GM18505 (cell line): ENCODE data around the gene LRRD1.
"Not testable (repeated sequence)": the region's sequence is repeated elsewhere in the genome, so short reads cannot be mapped to it uniquely, and the experiment has no call there.

Source experiments
- ATAC-seq: cut with Tn5 transposase; IDR thresholded peaks from one replicate; pipeline ENCODE4 v1.9.1; 2021; ENCODE audit not compliant: unreplicated experiment
- POLR2A ChIP-seq: IDR thresholded peaks from 4 replicates; pipeline ENCODE4 v1.6.1; 2011; ENCODE audit warnings: borderline replicate concordance; ENCODE audit not compliant: insufficient read depth, insufficient read length; ENCODE audit errors: extremely low read depth

LRRD1 gene

DNA sequence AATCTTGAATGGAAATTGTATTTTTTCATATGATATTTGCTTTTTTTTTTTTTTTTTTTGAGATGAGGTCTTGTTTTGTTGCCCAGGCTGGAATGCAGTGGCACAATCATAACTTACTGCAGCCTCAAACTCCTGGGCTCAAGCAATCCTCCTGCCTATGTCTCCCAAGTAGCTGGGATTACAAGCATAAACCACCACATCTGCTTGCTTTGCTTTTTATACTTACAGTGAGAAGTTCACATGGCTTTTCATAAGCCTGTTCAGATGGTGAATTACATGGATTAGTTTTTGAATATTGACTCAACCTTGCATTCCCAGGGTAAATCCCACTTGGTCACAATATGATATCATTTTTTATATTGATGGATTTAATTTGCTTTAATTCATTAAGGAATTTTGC is 22.0 kb downstream of the LRRD1 start:
- TF ChIP-seq POLR2A = no peak
- no peak for ATAC-seq

DNA sequence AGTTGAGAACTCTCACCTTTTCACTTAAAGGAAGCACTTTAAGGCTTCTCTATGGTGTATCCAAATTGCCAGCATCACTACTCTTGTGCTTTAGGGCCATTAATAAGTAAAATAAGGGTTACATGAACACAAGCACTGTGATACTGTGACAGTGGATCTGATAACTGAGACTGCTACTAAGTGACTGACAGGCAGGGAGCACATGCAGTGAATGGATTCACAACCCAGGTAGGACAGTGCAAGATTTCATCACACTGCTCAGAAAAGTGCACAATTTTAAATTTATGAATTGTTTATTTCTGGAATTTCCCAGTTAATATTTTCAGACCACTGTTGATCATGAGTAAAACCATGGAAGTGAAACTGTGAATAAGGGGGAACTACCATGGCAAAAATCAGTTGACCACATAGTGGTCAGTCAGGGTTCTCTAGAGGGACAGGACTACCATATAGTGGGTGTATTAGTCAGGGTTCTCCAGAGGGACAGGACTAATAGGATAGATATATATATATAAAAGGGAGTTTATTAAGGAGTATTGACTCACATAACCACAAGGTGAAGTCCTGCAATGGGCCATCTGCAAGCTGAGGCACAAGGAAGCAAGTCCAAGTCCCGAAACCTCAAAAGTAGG is 23.7 kb downstream of the LRRD1 start:
- no peak for TF ChIP-seq POLR2A
- no peak for ATAC-seq

DNA sequence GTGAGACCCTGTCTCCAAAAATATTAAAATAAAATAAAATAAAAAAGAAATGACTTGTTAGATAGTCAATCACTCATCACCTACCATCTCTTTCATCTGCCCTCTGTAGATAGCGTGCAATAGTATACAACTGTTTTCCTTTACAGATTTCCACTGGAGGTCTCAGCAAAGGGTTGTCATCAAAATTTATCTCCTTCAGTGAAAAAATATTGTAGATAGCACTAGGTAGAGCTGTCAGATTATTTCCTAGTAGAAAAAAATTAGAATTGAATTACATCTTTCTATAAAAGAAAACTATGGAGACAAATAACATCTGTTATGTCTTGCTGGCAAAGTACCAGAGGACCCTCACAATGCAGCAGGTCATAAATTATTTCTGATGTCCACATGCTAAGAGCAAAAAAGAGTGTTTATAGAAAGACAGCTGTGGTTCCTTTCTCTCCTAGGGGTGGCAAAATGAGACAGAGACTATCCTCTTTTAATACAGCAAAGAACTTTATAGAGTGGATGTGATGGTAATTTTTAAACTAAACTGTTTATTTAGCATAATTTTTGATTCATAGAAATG is 28.4 kb downstream of the LRRD1 start:
- TF ChIP-seq POLR2A = no peak
- no peak for ATAC-seq

DNA sequence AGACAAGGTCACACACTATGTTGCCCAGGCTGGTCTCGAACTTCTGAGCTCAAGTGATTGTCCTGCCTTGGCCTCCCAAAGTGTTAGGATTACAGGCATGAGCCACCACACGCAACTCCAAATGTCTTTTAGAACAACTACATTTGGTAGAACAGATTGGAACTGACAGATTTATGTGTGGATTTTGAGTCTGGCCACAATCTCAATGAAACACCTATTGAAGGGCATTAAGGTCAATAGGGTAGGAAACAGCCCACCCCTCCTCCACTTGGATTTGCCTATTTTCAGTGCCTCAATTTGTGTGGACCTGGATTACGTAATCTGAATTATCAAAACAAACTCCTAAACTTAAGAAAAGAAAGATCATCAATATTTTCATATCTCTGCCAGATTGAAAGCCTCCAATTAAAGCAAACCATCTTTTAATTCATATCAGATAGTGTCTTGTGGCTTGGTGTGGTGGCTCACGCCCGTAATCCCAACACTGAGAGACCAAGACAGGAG is 29.2 kb downstream of the LRRD1 start:
- ATAC-seq = no peak
- TF ChIP-seq POLR2A = no peak

DNA sequence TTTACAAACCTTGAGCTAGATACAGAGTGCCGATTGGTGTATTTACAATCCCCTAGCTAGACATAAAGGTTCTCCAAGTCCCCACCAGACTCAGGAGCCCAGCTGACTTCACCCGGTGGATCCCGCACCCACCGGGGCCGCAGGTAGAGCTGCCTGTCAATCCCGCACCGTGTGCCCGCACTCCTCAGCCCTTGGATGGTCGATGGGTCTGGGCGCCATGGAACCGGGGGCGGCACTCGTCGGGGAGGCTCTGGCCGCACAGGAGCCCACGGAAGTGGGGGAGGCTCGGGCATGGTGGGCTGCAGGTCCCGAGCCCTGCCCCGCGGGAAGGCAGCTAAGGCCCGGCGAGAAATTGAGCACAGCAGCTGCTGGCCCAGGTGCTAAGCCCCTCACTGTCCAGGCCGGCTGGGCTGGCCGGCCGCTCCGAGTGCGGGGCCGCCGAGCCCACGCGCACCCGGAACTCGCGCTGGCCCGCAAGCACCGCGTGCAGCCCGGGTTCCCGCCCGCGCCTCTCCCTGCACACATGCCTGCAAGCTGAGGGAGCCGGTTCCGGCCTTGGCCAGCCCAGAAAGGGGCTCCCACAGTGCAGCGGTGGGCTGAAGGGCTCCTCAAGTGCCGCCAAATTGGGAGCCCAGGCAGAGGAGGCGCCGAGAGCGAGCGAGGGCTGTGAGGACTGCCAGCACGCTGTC is 35.6 kb downstream of the LRRD1 start:
- not testable (repeated sequence) for ATAC-seq

DNA sequence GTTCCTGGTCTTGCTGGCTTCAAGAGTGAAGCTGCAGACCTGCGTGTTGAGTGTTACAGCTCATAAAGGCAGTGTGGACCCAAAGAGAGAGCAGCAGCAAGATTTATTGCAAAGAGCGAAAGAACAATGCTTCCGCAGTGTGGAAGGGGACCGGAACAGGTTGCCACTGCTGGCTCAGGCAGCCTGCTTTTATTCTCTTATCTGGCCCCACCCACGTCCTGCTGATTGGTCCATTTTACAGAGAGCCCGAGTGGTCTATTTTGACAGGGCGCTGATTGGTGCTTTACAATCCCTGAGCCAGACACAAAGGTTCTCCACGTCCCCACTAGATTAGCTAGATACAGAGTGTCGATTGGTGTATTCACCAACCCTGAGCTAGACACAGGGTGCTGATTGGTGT is 36.2 kb downstream of the LRRD1 start:
- ATAC-seq = not testable (repeated sequence)

DNA sequence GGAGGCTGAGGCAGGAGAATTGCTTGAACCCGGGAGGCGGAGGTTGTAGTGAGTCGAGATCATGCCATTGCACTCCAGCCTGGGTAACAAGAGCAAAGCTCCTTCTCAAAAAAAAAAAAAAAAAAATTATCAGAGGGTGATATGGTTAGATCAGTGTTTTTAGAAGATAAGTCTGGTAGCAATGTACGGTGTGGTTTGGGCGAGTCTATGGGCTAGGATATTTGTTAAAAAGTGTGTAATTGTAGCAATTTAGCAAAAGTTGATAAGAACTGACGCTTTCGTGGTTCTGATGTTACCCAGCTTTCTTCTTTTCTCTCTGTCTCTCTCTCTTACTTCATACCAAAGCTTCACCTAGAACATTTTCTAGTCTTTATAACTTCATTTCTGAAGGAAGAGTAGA is 37.8 kb downstream of the LRRD1 start:
- ATAC-seq = no peak
- TF ChIP-seq POLR2A = no peak

DNA sequence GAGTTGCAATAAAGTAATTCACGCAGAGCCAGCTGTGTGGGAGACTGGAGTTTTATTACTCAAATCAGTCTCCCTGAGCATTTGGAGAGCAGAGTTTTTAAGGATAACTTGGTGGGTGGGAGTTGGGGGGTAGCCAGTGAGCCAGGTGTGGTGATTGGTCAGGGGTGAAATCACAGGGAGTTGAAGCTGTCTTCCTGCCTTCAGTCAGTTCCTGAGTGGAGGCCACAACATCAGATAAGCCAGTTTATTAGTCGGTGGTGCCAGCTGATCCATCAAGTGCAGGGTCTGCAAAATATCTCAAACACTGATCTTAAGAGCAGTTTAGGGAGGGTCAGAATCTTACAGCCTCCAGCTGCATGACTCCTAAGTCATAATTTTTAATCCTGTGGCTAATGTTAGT is 41.4 kb downstream of the LRRD1 start:
- no peak for ATAC-seq
- no peak for TF ChIP-seq POLR2A

DNA sequence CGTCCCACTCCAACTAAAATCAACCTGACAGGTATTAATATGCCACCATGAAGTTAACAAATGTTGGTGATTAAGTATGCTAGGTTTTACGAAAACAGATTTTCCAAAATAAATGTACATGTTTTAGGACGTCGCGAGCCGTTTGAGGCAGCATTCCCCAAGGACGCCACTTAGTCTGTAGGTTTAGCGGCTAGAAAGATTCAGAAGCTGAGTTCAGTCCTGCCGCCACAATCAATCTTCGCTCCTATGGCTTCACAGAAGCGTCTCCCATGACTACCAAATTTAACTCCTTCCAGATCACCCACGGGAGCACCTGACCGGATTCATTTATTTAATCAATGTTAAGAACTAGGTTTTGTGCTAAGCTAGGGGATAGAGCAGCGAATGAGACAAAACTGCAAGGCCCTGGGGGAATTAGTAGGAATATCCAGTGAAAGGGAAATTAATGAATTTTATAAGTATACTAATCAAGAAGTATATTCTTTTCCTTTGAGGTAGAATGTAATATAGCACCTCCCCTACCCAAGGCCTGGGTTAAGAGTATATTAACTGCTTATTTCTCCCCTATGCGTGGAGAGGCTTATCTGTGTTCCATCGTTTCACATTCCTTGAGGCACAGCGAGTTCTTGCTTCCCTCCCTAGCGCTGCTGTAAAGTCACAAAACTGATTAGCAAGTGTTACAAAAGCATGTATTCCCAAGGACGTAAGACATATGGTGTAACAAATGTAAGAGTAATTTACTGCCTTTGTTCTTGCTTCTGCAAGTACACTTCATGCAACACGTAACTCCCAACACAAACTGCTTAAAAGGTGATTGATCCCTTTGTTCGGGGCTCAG is 43.7 kb downstream of the LRRD1 start:
- TF ChIP-seq POLR2A = no peak
- ATAC-seq = no peak

DNA sequence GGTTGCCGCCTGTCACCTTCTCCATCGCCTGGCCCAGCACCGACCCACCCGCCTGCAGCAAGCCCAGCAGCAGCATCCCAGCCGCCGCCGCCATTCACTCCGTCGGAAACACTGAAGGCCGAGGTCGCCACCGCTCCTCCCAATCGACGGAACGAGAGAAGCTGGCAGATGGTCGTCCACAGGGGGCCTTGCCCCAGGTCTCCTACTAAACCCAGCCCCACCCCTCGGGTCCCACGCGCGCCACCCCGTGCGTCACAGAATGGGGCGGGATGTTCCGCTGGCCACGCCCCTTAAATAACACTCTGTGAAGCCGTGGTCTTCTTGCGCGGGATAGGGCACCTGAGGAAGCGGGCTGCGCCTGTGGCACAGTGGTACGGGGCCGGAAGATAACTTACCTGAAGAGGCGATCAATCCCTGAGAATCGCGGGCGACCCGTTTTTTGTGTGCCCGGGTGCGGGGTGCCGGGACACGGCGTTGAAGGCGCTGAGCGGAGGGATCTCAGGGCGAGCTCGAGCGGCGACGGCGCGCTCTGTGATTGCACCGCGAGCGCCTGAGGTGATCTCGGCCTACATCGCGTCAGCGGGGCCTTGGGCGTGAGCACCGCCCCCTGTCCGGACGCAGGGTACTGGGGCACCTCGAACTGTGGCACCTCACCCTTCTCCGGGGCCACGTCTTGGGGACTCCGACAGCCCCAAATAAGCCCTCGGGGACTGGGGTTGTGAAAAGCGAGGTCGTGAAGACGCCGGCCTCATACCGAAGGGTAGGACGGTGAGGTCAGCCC is 44.5 kb downstream of the LRRD1 start, which contains the start of gene CYP51A1:
CYP51A1 (minus strand) TSS at position 207 of the 781 bp plus-strand sequence; CDS start at position 94, 113 bp downstream.
- peak; percentile 86 for ATAC-seq

DNA sequence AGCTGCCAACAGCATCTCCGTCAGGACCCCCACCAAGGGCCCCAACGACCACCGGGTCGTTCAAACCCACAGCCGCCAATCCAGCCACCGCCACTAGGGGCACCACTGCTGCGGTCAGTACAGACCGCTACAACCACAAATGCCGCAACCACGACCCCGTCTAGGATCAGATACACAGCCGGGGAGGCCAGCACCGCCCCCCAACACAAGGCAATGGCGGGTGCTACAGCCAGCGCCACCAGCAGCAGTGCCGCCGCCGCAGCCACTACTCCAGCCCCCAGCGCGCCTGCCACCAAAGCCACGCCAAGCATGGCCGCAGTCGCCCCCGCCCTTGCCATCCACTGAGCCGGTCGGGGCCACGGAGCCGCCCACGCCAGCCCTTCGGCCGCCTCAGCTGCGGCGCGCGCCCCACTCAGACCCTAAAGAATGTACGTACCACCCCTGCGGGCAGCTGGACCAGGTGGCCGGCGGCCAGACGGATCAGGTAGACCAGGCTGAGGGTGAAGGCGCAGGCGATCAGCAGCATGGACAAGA is 45.1 kb downstream of the LRRD1 start:
- peak; percentile 36 for ATAC-seq
- no peak for TF ChIP-seq POLR2A

More for the DNA sequence above, 44.5 kb downstream of the LRRD1 start, which contains the start of gene CYP51A1:
- TF ChIP-seq POLR2A = peak; percentile 93

DNA sequence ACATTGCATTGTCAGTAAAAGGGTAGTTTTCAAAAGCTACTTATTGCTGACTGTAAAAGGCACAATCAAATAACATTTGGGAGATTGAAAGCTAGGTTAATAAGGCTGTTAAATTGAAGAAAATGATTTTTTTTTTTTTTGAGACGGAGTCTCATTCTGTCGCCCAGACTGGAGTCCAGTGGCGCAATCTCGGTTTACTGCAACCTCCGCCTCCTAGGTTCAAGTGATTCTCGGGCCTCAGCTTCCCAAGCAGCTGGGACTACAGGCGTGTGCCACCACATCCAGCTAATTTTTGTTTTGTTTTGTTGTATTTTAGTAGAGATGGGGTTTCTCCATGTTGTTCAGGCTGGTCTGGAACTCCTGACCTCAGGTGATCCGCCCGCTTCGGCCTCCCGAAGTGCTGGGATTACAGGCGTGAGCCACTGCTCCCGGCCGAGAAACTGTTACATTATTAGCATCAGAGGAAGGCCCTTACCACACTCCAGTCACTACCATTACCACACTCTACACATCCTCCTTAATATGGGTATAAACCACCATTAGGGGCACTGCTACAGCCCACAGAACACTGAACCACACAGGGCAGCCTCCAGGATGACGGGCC is 45.7 kb downstream of the LRRD1 start:
- peak; percentile 25 for ATAC-seq

More for the DNA sequence above, 45.7 kb downstream of the LRRD1 start:
- TF ChIP-seq POLR2A = no peak
